Endothelial cell of umbilical vein (primary cell): ENCODE results near the gene ADCYAP1. TPM values are rescaled to one million over a fixed set of nuclear protein-coding genes. Genes with fewer than 3 reads are reported as not detected.

Experiments
- BruUV-seq: library from RNA; stranded (reverse); fragments of 400-500 nt; replicated peaks from 2 replicates; lab custom pipeline; 2021; lab: Mats Ljungman, UMichigan
- CTCF ChIA-PET: fragments of 300-600, 350-600 bp; sonication (Branson Sonifier 250); formaldehyde crosslinking; loops from one replicate; lab custom pipeline; 2021; ENCODE audit warnings: antibody characterized with exemption, inconsistent platforms; lab: Charles Lee
- POLR2A ChIA-PET: fragments of 300-600, 350-600 bp; sonication (Branson Sonifier 250); formaldehyde crosslinking; loops from one replicate; lab custom pipeline; 2021; ENCODE audit warnings: antibody characterized with exemption, inconsistent platforms; lab: Charles Lee
- DNase-seq: peaks from one replicate; pipeline ENCODE4 v3.0.0-alpha.2; 2011; ENCODE audit warnings: low read depth, low spot score
- FAIRE-seq: peaks from 2 replicates; lab custom pipeline; 2011; peaks lifted over from hg19 to GRCh38; lab: Jason Lieb, UNC
- H2AFZ ChIP-seq: 2 replicates; pipeline ENCODE4 v1.6.0; 2012; ENCODE audit warnings: low read depth, low read length, control low read depth, inconsistent platforms
- H3K27ac ChIP-seq: 2 replicates; pipeline ENCODE4 v1.5.1; 2011; ENCODE audit warnings: low read depth, mild to moderate bottlenecking, control low read depth, low read length, moderate library complexity; ENCODE audit not compliant: insufficient read depth
- H3K27me3 ChIP-seq, 2 experiments: 2 replicates each; pipeline versions ENCODE4 v1.6.0 to v1.6.1; 2011; ENCODE audit warnings: low read length in 2 of 2, mixed read lengths in 1 of 2; ENCODE audit not compliant: control insufficient read depth in 2 of 2, insufficient read depth in 2 of 2
- H3K36me3 ChIP-seq, 2 experiments: 2 replicates in 1 of 2; 3 replicates in 1 of 2; pipeline ENCODE4 v1.5.1; 2011; ENCODE audit warnings: low read length in 2 of 2, mild to moderate bottlenecking in 1 of 2, moderate library complexity in 1 of 2; ENCODE audit not compliant: control insufficient read depth in 2 of 2, insufficient read depth in 2 of 2; ENCODE audit errors: extremely low read depth in 1 of 2
- H3K4me1 ChIP-seq: 3 replicates; pipeline ENCODE4 v1.5.1; 2011; ENCODE audit warnings: mild to moderate bottlenecking, low read length; ENCODE audit not compliant: control insufficient read depth, insufficient read depth; ENCODE audit errors: extremely low read depth
- H3K4me2 ChIP-seq: 2 replicates; pipeline ENCODE4 v1.6.1; 2011; ENCODE audit warnings: low read length, control low read depth, mixed read lengths; ENCODE audit not compliant: insufficient read depth
- H3K4me3 ChIP-seq, 3 experiments: fragments of 200-600 bp in 1 of 3; sonication (generic), shearing (Covaris generic) in 1 of 3; replicated peaks in 1 of 3; 2 replicates each; pipeline ENCODE4 v1.5.1; 2011 to 2016; ENCODE audit warnings: control low read depth in 3 of 3, low read length in 3 of 3, mild to moderate bottlenecking in 2 of 3, inconsistent platforms in 1 of 3, low read depth in 1 of 3, moderate library complexity in 1 of 3; ENCODE audit not compliant: insufficient read depth in 1 of 3
- H3K79me2 ChIP-seq: 2 replicates; pipeline ENCODE4 v1.6.0; 2012; ENCODE audit warnings: low read length, inconsistent platforms; ENCODE audit not compliant: control insufficient read depth, insufficient read depth
- H3K9ac ChIP-seq: replicated peaks from 2 replicates; pipeline ENCODE3; 2011; ENCODE audit warnings: low read length, control low read depth; ENCODE audit not compliant: insufficient read depth; ENCODE audit errors: extremely low read depth
- H3K9me1 ChIP-seq: replicated peaks from 3 replicates; pipeline ENCODE4 v1.6.0; 2011; ENCODE audit warnings: mild to moderate bottlenecking, low read length; ENCODE audit not compliant: control insufficient read depth, insufficient read depth; ENCODE audit errors: extremely low read depth
- H3K9me3 ChIP-seq: replicated peaks from 2 replicates; pipeline ENCODE4 v1.5.1; 2012; ENCODE audit warnings: low read length, inconsistent platforms; ENCODE audit not compliant: control insufficient read depth, insufficient read depth
- H4K20me1 ChIP-seq: replicated peaks from 2 replicates; pipeline ENCODE3; 2011; ENCODE audit warnings: mild to moderate bottlenecking, low read length; ENCODE audit not compliant: control insufficient read depth, insufficient read depth; ENCODE audit errors: extremely low read depth
- CTCF ChIP-seq, 2 donors: IDR thresholded peaks; 1 replicate in 1 of 2; 2 replicates in 1 of 2; pipeline ENCODE4 v1.5.1; 2011; ENCODE audit warnings: low read length in 2 of 2, mild to moderate bottlenecking in 2 of 2, moderate library complexity in 2 of 2, control low read depth in 1 of 2, inconsistent platforms in 1 of 2, low read depth in 1 of 2; ENCODE audit not compliant: insufficient read depth in 1 of 2; ENCODE audit errors: extremely low read depth in 1 of 2
- FOS ChIP-seq: IDR thresholded peaks from 2 replicates; pipeline ENCODE4 v1.6.1; 2011; ENCODE audit warnings: mild to moderate bottlenecking, low read length, moderate library complexity, borderline replicate concordance; ENCODE audit not compliant: insufficient read depth
- GATA2 ChIP-seq: IDR thresholded peaks from 2 replicates; pipeline ENCODE4 v1.7.0; 2011; ENCODE audit warnings: low read depth, mild to moderate bottlenecking, moderate library complexity, mixed read lengths, low read length; ENCODE audit not compliant: insufficient read length, insufficient read depth
- JUN ChIP-seq: IDR thresholded peaks from 2 replicates; pipeline ENCODE4 v1.6.1; 2011; ENCODE audit warnings: borderline replicate concordance, low read depth; ENCODE audit not compliant: insufficient read length, insufficient read depth
- MAX ChIP-seq: IDR thresholded peaks from 2 replicates; pipeline ENCODE4 v1.6.1; 2011; ENCODE audit not compliant: insufficient read depth, insufficient read length
- MYC ChIP-seq: IDR thresholded peaks from one replicate; pipeline ENCODE4 v1.6.1; 2011; ENCODE audit warnings: mild to moderate bottlenecking, low read depth, low read length
- POLR2A ChIP-seq: IDR thresholded peaks from 2 replicates; pipeline ENCODE4 v1.6.1; 2012; ENCODE audit warnings: low read depth, mild to moderate bottlenecking, control low read depth, low read length
- POLR2AphosphoS5 ChIP-seq: IDR thresholded peaks from 2 replicates; pipeline ENCODE4 v1.6.1; 2012; ENCODE audit warnings: low read depth, mild to moderate bottlenecking, control low read depth, low read length, moderate library complexity; ENCODE audit not compliant: insufficient read depth
- dilution Hi-C: fragments of 300-500 bp; cut with MboI; formaldehyde crosslinking; loops from one replicate; pipeline ENCODE4 v1.15.0; 2019; ENCODE audit warnings: low sequenced_read_pairs; ENCODE audit not compliant: extremely low pct_ligation_motif_present
- intact Hi-C: fragments of 100-400 bp; cut with micrococcal nuclease; formaldehyde crosslinking; loops from one replicate; pipeline ENCODE4 v1.10.0; 2022
- polyA plus RNA-seq, 4 experiments: library from polyadenylated mRNA; depleted of rRNA in 3 of 4; stranded (reverse) in 3 of 4; unstranded in 1 of 4; fragments of >200 nt; gene quantifications; 2 replicates each; pipeline versions ENCODE4 v1.2.1 to v1.2.3, GENCODE V29; 2011 to 2012; ENCODE audit warnings: missing spikeins in 1 of 4
- total RNA-seq: library from RNA; stranded (reverse); gene quantifications from 2 replicates; pipeline ENCODE4 v1.2.3, GENCODE V29; 2021

Gene ADCYAP1
- total and polyA plus RNA-seq, 2 donors (not counting 3 experiments of a cell fraction or from before 2014, with no cell fraction given): not detected

- no peaks in the 10 kb centered on the region for H3K27me3 ChIP-seq
- no peak overlapping the region for H3K9ac ChIP-seq
- BruUV-seq: no TSS peak
- no peak overlapping the region for H3K4me3 ChIP-seq
- DNase-seq: no peak
- dilution Hi-C loops (no loop called here), intact Hi-C loops (no loop called here)
- no peaks in the 10 kb centered on the region for H3K36me3 ChIP-seq
- no peaks in the 10 kb centered on the region for H3K4me1 ChIP-seq
- no peaks in the 10 kb centered on the region for H3K9me1 ChIP-seq
- POLR2A ChIA-PET: no interaction called here
- no peak overlapping the region for H3K4me2 ChIP-seq
- CTCF ChIA-PET: interaction anchor here (0.7 kb wide), 1 partner anchor 38 kb away, joined by 3 read pairs; no protein-coding TSS in a partner anchor
- H2AFZ ChIP-seq: no peak overlapping the region
- H3K9me3 ChIP-seq: no peaks in the 10 kb centered on the region
- no peak for FAIRE-seq
- no peaks in the 10 kb centered on the region for H4K20me1 ChIP-seq
- TF ChIP-seq POLR2A: no peak
- no peak for TF ChIP-seq MAX
- TF ChIP-seq GATA2: no peak
- TF ChIP-seq CTCF (IDR thresholded peaks at IDR 0.05; ENCODE audit: extremely low read depth in 1 of 2, insufficient read depth in 1 of 2, low read depth in 1 of 2, low read length in 2 of 2): no peak
- no peak for TF ChIP-seq MYC
- TF ChIP-seq POLR2AphosphoS5: no peak
- TF ChIP-seq JUN: no peak
- TF ChIP-seq FOS: no peak
- H3K79me2 ChIP-seq: no peaks in the 10 kb centered on the region
- H3K27ac ChIP-seq: no peak overlapping the region
Measured at GRCh38 chr18:923144-923866, 18.6 kb downstream of the ADCYAP1 start.
